Measurements from ENCODE around the gene ATPAF1. TPM values are rescaled to one million over a fixed set of nuclear protein-coding genes. Genes with fewer than 3 reads are reported as not detected.

ATPAF1 gene
- total RNA-seq, 2 donors from 2014 or later: 56.1 to 84.2 TPM

DNA sequence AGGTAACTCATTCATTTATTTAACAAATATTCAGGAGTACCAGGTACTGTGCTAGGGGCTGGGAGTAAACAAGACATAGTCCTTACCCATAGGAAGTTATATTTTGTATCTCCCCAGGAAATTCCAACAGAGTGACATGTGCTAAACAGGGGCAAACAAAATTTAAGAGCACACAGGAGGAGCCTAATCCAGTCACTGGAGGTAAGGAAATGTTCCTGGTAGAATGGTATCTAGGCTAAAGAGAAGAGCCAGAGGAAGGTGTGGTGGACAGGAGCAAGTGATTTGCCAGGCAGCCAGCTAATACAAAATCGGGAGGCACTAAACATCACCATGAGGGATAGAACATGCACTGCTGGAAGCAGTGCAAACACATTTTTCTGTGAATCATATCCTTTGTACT lies 13.9 kb upstream of the ATPAF1 start:
- Mint-ChIP-seq H3K27me3 (ENCODE audit: insufficient read depth) (no peaks in the 10 kb centered on the region), H3K36me3 (ENCODE audit: low read depth) (peaks cover 83% of the 10 kb centered on the region), H3K27ac (no peak overlapping the region)

DNA sequence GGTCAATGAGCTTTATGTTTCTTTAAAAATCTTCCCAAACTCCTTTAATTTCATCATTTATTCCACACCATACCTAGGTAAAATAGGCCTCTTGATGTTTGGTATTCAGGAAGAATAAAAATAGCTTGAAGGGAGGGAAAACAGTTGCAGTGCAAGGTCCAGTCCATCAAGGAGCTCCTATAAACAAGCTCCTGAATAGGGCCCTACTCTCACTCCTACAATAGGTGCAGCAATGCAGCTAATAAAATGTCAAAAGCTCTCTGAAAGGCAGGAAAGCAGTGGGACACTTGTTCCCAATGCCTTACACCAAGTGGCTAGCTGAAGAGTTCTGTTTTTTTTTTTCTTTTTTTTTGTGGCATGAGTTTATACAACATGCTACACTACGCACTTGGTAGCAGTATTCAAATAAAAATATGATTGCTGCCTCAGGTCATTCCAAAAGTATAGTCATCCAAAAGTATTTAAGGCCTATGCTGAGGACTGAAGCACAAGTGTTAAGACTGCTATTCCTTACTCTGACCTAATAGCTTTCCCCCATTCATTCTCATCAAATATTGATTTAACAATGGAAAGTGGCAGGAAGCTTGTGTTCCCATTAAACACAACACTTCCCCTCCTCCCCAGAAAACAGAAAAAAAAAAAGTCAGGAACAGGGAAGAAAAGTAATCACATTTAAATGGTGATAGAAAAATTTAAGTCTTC lies 13.3 kb upstream of the ATPAF1 start:
- Histone ChIP-seq H3K9me3 (ENCODE audit: control insufficient read depth, low read length) (no peaks in the 10 kb centered on the region), H3K27me3 (ENCODE audit: control insufficient read depth, insufficient read depth, low read length, poor library complexity, severe bottlenecking) (no peaks in the 10 kb centered on the region), H3K9ac (ENCODE audit: extremely low read depth, low read length, poor library complexity, severe bottlenecking) (no peak overlapping the region), H3K4me1 (ENCODE audit: control insufficient read depth, insufficient read depth, low read length) (no peaks in the 10 kb centered on the region), H3K36me3 (ENCODE audit: control insufficient read depth, insufficient read depth, low read length) (peaks cover 96% of the 10 kb centered on the region), H3K4me3 (ENCODE audit: low read length) (no peak overlapping the region), H3K27ac (ENCODE audit: low read depth, low read length) (no peak overlapping the region)
- H3K27ac Mint-ChIP-seq: no peak overlapping the region
- H3K9me3 Mint-ChIP-seq: no peaks in the 10 kb centered on the region
- peaks cover 15% of the 10 kb centered on the region for H3K4me1 Mint-ChIP-seq
- H3K4me3 Mint-ChIP-seq: no peak overlapping the region
- DNase-seq: no peak
- H3K36me3 Mint-ChIP-seq (ENCODE audit: low read depth): peaks cover 84% of the 10 kb centered on the region
- H3K27me3 Mint-ChIP-seq (ENCODE audit: insufficient read depth): no peaks in the 10 kb centered on the region
- TF ChIP-seq, protein P1, sequence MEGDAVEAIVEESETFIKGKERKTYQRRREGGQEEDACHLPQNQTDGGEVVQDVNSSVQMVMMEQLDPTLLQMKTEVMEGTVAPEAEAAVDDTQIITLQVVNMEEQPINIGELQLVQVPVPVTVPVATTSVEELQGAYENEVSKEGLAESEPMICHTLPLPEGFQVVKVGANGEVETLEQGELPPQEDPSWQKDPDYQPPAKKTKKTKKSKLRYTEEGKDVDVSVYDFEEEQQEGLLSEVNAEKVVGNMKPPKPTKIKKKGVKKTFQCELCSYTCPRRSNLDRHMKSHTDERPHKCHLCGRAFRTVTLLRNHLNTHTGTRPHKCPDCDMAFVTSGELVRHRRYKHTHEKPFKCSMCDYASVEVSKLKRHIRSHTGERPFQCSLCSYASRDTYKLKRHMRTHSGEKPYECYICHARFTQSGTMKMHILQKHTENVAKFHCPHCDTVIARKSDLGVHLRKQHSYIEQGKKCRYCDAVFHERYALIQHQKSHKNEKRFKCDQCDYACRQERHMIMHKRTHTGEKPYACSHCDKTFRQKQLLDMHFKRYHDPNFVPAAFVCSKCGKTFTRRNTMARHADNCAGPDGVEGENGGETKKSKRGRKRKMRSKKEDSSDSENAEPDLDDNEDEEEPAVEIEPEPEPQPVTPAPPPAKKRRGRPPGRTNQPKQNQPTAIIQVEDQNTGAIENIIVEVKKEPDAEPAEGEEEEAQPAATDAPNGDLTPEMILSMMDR (conservative IDR thresholded peaks at IDR 0.05): no peak
- 89% methylated on average over 1 of the region's 1 CpG; no CpG with 5 or more reads in 1 of the 2 experiments for WGBS, 2 experiments (ENCODE audit: insufficient coverage in 1 of 2, insufficient read length in 1 of 2)

More for the DNA sequence above, 13.9 kb upstream of the ATPAF1 start:
- Histone ChIP-seq H3K36me3 (ENCODE audit: control insufficient read depth, insufficient read depth, low read length) (peaks cover 96% of the 10 kb centered on the region), H3K4me1 (ENCODE audit: control insufficient read depth, insufficient read depth, low read length) (peaks cover 4% of the 10 kb centered on the region), H3K9me3 (ENCODE audit: control insufficient read depth, low read length) (no peaks in the 10 kb centered on the region), H3K4me3 (ENCODE audit: low read length) (no peak overlapping the region), H3K27ac (ENCODE audit: low read depth, low read length) (no peak overlapping the region), H3K27me3 (ENCODE audit: control insufficient read depth, insufficient read depth, low read length, poor library complexity, severe bottlenecking) (no peaks in the 10 kb centered on the region), H3K9ac (ENCODE audit: extremely low read depth, low read length, poor library complexity, severe bottlenecking) (no peak overlapping the region)
- peaks cover 21% of the 10 kb centered on the region for H3K4me1 Mint-ChIP-seq
- H3K4me3 Mint-ChIP-seq: no peak overlapping the region
- 71 to 87% methylated on average over 1 of the region's 1 CpG for WGBS, 2 experiments (ENCODE audit: insufficient coverage in 1 of 2, insufficient read length in 1 of 2)
- H3K9me3 Mint-ChIP-seq: no peaks in the 10 kb centered on the region
- no peak for DNase-seq
- TF ChIP-seq, protein P1 (conservative IDR thresholded peaks at IDR 0.05): no peak

DNA sequence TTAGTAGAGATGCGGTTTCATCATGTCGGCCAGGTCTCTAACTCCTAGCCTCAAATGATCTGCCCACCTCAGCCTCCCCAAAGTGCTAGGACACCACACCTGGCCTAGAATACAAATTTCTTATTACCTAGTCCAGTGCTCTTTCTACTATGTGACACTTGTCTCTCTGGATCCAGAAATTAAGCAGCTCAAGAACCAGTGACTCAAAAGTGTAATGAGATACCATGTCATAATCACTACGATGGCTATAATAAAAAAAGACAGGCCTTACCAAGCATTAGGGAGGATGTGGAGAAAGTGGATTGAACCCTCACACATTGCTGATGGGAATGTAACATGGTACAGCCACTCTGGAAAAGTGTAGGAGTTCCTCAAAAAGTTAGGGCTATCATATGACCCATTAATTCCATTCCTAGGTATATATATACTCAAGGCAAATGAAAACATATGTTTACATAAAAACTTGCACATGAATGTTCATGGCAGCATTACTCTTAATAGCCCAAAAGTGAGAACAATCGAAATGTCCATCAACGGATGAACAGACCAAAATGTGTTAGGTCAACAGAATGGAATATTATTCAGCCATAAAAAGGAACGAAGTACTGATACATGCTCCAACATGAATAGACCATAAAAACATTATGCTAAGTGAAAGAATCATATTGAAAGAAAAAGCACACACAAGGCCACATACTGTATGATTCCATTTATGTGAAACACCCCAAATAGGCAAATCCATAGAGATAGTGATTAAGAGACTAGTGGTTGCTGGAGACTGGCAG lies 11.8 kb upstream of the ATPAF1 start:
- Histone ChIP-seq H3K27me3 (ENCODE audit: control insufficient read depth, insufficient read depth, low read length, poor library complexity, severe bottlenecking) (no peaks in the 10 kb centered on the region), H3K4me1 (ENCODE audit: control insufficient read depth, insufficient read depth, low read length) (no peaks in the 10 kb centered on the region), H3K36me3 (ENCODE audit: control insufficient read depth, insufficient read depth, low read length) (peaks cover 96% of the 10 kb centered on the region), H3K4me3 (ENCODE audit: low read length) (no peak overlapping the region), H3K27ac (ENCODE audit: low read depth, low read length) (no peak overlapping the region), H3K9ac (ENCODE audit: extremely low read depth, low read length, poor library complexity, severe bottlenecking) (no peak overlapping the region), H3K9me3 (ENCODE audit: control insufficient read depth, low read length) (no peaks in the 10 kb centered on the region)
- 97 to 99% methylated on average over 5 to 6 of the region's 6 CpGs for WGBS, 2 experiments (ENCODE audit: insufficient coverage in 1 of 2, insufficient read length in 1 of 2)
- Mint-ChIP-seq H3K27me3 (ENCODE audit: insufficient read depth) (no peaks in the 10 kb centered on the region), H3K9me3 (no peaks in the 10 kb centered on the region), H3K36me3 (ENCODE audit: low read depth) (peaks cover 83% of the 10 kb centered on the region), H3K4me3 (no peak overlapping the region), H3K27ac (no peak overlapping the region), H3K4me1 (peaks cover 8% of the 10 kb centered on the region)
- TF ChIP-seq, protein P1 (conservative IDR thresholded peaks at IDR 0.05): no peak
- DNase-seq: no peak
